HL-60/S4 treated with retinoic acid at 250 ng/mL for 4 days and 3 days (cell line): Measurements from ENCODE around the gene NF1.
"Not testable (repeated sequence)": the region's sequence is repeated elsewhere in the genome, so short reads cannot be mapped to it uniquely, and the experiment has no call there.

Experiments
- in situ Hi-C: fragments of 300-500 bp; cut with MboI; formaldehyde crosslinking; loops from 2 replicates; pipeline ENCODE4 v1.7.0; 2022; ENCODE audit warnings: low sequenced_read_pairs

Gene NF1

DNA sequence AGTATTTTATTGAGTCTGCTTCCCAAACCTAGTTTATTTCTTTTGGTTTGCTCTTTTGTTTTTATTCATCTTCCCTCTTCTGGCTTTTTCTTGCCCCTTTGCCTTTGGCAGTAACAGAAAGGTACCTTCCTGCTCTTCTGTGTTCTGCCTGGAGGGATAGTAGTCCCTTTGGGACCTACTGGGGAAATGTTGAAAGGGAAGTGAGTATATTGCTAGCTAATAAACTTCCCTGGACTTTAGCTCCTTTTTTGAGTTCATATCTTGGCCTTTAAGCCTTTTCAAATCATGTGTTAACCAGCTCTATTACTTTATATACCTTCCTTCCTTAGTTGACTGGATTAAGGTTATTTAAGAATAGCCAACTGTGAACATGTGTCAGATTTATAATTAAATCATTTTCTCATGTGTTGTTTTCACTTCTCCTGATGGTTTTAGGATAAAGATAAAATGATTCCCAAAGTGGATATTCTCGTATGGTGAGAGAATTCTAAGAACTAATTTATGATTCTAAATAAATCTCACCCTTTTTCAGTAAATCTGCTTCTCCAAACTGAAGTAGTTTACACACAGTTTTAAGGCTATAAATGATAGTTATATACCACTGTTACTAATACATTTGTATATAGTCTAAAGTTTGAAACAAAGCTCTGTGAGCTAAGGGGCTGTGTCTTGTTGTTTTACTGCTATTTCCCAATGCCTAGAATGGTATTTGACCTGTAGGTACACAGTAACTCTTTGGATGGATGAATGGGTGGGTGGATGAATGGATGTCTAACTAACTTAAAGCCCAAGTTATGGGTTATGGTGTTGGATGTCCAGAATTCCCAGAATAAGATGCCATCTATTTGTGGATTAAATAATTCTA is 156.6 kb downstream of the NF1 start:
- in situ Hi-C loops: no loop called here

DNA sequence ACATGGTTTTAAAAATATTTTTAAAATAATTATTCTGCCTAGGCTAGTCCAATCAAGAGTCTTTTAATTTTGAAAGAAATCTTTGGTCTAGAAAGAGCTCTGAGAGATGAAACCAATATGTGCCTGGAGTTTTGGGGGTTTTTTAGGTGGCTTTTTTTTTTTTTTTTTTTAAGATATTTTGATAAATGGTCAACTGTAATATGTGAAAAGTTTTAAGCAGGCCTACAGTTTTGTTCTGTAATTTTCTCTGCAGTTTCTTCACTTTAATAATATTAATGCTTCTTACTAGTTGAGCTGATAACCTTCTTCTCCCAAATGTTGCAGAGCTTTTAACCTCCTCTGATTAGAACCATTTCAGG is 157.2 kb downstream of the NF1 start:
- in situ Hi-C loops: no loop called here

DNA sequence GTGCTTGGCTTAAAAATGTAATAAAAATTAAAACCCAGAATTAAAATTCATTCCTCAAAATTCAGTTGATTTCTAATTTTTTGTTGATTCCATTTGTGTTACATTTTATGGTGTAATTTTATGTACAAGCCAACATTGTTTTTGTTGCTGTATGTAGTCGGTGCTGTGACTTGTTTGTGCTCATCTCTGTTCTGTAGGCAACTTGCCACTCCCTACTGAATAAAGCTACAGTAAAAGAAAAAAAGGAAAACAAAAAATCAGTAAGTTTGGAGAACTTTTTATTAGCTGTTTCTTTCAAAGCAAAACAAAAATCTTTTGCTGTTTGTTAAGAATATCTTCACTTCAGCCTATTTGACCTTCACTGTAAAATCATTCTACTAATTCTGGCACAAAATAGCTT is 158.0 kb downstream of the NF1 start:
- in situ Hi-C loops: no loop called here

DNA sequence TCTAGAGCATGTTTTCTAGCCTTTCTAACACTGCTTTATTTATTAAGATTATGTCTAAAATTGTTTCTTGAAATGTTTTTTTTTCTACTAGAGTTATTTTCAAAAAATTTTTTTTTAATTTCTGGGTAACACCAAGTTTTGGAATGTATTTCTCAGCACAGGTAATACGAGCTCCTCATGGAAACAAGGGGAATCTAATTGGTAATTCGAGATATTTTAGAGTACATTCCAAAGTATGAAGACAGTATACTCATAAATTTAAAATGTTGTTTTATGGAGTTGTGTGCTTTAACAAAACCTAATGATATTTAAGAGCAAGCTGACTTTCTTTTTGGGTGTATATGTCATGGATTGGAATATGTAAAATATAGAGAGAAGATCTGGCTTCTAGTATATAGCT is 159.9 kb downstream of the NF1 start:
- in situ Hi-C loops: no loop called here

DNA sequence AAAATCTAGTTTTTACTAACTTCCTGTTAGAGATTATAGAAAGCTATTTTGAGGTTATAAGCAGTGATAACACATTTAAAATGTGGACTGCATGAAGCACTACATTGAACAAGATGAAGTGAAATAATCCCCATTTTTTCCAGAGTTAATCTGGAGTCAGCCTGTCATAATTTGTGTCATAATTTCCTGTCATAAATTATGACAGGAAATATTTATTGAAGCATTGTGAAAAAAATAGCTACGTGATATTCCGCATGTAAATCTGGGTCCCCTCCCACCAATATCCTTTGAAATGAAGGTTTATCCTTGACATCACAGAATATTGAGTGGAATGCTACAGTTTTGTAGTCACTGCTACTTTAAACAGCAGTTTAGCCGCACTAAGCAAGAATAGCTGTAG is 162.2 kb downstream of the NF1 start:
- in situ Hi-C loops: no loop called here

DNA sequence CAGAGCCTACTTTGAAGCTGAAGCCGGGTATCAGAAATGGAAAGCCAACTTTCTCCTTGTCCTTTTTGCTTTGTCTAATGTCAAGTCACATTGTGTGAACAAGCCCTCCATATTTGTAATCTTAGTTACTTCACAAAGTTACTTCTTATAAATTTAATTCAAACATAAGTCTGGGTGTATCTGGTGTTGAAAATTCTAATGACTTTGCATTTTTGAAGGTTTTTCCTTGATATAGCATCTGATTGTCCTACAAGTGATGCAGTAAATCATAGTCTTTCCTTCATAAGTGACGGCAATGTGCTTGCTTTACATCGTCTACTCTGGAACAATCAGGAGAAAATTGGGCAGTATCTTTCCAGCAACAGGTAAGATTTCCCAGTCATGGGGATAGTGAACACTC is 165.4 kb downstream of the NF1 start:
- in situ Hi-C loops: no loop called here

DNA sequence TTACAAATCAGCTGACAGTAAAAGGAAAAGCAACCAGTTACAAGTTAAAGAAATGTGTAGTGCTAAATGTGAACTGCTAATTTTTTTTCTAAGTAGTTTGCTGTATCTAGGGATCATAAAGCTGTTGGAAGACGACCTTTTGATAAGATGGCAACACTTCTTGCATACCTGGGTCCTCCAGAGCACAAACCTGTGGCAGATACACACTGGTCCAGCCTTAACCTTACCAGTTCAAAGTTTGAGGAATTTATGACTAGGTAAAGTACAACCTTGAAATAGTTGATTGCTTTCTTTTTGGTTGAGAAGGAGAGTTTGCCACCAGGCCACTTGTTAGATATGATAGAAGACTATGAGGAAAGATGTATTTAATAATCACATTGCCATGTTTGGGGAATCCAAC is 166.8 kb downstream of the NF1 start:
- in situ Hi-C loops: no loop called here

DNA sequence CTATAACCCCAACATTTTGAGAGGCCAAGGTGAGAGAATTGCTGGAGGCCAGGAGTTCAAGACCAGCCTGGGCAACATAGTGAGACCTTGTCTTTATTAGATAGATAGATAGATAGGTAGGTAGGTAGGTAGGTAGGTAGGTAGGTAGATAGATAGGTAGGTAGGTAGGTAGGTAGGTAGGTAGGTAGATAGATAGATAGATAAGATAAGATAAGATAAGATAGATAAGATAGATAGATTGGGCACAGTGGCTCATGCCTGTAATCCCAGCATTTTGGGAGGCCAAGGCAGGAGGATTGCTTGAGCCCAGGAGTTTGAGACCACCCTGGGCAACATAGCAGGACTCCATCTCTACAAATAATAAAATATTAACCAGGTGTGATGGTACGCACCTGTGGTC is 168.1 kb downstream of the NF1 start:
- in situ Hi-C loops: not testable (repeated sequence)

DNA sequence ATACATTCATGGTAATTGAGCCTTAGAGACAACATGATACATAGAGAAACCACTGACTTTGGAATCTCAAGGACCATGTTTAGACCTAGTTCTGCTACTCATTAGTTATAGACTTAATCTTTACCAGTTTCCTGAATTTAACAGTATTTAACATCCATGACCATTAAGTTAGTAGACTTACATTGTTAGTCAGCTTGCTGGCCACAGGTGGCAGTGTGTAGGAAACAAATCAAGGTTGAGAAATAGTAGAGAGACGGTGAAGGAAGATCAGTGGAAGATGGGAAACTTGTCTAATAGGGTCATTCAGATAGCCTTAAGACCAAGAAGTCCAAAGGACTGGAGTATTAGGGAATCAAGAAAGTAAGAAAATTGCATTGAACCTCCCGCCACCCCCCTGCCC is 171.3 kb downstream of the NF1 start:
- in situ Hi-C loops: no loop called here

DNA sequence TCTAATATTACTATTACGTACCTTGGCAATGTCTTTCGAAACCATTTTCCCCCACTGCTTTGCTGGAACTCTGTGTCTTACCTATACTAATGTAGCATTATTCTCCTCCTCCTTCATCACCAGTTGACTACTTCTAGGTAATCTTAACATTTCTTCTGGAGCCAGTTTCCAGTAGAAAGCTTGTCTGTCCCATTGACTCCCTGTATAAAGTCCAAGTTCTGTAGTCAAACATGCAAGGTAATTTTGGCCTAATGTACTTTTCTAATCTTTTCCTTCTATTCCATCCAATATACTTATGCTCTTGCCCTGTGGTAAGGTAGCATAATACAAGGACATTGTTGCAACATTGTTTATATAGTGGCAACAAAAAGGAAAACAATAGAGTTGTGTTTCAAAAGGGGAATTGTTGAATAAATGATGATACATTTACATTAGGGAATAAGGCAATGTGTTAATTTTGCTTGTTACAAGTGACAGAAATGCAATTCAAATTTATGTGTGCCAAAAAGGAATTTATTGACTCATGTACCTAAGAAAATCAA is 174.3 kb downstream of the NF1 start:
- in situ Hi-C loops: no loop called here

DNA sequence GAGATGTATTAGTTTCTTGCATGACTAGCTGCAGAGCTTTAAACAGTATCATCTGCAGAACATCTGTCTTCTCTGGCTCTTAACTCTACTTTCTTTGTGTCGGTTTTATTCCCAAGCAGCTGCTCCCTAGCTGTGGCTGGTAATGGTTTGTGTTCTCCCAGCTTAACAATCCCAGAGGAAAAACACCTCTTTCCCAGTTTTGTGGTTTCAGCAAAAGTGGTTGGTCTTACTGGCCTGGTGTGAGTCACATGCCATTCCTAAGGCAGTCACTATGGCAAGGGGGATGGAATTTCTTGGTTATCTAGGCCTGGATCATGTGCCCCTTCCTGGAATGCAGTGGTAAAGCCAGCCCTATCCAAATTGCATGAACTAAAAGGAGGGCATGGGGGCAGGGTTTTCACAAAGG is 174.8 kb downstream of the NF1 start:
- in situ Hi-C loops: no loop called here

DNA sequence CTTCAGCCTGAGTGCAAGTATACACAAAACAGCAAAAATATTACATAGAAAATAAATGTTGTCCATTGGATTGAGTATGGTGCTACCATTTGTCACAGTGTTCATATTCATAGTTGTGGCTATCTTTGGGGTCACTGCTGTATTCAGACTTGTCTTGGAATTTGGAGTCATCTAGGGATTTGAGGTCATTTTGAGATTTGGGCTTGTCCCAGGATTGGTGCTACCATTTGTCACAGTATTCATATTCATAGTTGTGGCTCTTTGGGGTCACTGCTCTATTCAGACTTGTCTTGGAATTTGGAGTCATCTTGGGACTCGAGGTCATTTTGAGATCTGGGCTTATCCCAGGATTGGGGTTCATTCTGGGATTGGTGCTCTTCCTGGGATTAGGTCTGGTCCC is 177.5 kb downstream of the NF1 start:
- in situ Hi-C loops: no loop called here

DNA sequence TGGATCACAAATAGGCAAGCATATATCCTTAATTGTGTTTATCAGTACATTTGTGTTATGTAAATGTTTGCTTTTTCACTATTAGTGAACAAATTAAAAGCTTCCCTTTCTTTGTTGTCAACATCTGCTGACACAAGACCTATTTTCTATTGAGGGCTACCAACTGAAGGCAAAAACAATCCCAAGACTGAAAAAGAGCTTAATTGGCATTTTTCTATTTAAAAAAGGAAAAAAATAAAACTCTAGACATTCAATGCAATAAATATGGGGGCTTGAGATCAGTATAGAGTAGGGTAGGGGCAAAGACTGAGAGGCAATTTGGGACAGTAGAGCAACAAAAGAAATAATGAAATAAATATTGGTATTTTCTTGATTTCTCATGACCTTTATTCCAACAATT is 178.0 kb downstream of the NF1 start:
- in situ Hi-C loops: no loop called here

DNA sequence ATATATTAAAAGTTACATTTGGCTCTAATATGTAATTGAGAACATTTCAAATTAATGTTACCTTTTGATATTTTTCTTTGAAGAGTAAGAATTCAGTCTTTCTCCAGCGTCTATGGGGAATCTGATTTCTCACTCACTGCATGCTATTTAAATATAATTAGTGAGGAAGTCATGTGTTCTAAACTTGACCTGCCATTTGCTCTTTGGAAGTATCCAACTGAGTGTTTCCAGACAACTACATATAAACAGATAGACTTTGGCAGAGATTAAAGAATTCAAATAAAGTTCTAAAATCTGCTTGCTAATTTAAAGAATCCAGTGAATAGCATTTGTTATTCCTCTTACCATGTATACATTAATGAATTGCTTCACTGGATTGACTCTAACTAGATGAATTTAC is 178.7 kb downstream of the NF1 start:
- in situ Hi-C loops: no loop called here

DNA sequence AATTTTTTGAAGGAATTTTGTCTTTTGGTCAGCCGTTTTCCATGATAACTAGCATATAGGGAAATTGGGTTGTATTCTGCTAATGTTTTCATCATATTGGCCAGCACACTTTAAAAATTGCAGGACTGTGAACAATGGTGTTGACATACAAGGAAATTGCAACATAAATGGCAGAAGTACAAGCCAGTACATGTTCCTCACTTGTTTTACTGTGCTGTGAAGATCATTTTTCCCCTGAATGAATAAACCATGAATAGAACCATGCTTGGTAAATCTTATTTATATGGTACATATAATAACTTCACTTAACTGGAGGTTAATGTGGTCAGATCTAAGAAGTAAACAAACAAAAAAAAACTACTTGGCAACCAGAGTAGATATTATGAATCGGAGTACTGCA is 179.5 kb downstream of the NF1 start:
- in situ Hi-C loops: no loop called here

DNA sequence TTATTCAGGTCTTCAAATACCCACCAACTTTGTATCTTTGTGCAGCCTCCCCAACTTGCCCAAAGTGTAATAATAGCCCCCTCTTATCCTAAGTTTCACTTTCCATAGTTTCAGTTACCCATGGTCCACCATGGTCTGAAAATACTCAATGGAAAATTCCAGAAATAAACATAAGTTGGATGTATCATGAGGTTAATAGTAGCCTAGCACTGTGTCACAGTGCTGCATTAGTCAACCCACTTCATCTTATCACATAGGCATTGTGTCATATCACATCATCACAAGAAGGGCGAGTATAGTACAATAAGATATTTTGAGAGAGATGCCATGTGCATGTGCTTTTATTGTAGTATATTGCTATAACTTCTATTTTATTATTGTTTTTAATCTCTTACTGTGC is 180.3 kb downstream of the NF1 start:
- in situ Hi-C loops: no loop called here

DNA sequence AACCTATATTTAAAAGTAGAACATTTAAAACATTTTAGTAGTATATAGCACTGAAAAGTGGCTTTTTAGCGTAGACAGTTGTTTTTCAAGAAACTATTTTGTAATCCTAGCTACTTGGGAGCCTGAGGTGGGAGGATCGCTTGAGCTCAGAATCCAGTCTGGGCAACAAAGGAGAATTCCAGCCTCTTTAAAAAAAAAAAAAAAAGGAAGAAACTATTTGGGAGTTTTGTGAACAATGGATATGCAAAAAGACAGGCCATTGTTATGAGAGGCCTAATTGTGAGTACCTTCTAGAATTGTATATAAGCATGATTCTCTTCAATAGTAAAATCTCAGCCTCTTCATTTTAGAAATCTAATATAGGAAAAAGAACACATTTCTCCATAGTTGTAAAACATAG is 184.6 kb downstream of the NF1 start:
- in situ Hi-C loops: no loop called here

DNA sequence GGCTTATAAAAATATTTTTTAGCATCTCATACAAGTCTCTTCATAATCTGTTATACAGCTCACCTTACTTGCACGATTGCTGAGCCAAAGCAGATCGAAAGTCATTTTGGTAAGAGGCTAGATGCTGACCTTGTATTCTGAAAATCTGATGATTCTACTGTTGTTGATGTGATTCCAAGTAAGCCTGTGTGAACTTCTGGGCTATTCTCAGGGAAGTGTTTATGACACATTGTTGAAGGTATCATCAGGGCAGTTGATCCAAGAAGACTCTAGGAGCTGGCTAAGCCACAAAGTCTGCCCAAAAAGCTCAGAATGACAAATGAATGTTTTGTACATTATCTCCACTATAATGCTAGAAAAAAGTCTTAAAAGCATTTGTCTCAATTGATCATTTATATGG is 186.3 kb downstream of the NF1 start:
- in situ Hi-C loops: no loop called here

DNA sequence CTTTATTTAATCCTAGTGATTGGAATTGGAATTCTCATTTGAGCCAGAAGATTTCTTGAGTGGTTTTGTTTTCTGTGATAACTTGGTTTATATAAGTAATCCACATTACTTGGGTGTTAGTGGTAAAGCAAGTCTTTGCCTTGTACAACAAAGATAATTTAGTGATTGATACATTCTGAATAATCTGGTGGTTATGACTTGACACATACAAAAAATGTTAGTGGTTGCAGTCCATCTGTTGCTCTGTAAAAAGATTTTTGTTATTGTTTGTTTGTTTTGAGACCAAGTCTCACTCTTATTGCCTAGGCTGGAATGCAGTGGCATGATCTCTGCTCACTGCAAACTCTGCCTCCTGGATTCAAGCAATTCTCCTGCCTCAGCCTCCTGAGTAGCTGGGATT is 189.1 kb downstream of the NF1 start:
- in situ Hi-C loops: no loop called here

DNA sequence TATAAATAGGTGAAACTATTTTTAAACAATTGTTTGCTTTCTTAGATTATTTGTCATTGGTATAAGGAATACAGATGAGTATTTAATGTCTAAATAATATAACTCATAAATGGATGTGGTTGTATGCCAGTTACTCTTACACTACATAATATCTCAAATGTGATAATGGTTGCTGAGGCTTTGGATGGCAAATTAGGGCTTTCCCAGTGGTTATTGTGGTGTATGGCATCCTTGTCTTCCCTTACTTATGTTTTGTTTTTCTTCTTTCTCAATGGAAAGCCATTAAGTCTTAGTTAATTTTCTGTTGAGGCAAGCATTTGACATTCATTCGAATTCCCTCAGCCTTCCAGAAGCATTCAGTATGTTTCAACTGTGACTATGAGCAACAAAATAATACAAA is 191.8 kb downstream of the NF1 start:
- in situ Hi-C loops: no loop called here

DNA sequence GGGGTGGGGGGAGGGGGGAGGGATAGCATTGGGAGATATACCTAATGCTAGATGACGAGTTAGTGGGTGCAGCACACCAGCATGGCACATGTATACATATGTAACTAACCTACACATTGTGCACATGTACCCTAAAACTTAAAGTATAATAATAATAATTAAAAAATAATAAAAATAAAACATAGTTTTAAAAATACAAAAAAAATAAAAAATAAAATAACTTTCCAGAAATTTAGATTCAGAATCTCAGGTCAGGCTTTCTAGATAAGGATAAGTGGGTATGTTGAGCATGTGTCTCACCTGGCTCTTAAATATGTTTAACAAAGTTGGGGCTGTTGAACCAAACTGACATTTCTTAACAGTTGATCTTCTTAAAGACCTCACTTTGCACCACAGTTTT is 193.2 kb downstream of the NF1 start:
- in situ Hi-C loops: not testable (repeated sequence)

DNA sequence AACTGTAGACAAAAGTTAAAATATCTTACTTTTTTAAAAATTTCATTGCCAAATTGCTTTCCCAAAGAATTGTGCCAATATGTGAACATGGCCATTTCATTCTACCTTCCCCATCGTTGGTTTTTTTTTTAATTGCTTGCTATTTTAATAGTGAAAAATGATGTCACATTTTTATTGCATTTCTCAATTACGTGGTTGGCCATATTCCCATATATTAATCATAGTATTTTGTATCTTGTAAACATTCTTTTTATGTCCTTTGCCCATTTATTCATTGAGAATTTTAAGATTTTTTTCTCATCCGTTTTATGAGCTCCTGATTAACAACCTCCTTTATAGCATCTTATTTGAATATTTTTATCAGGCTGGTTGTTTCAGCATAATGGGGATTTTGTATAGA is 195.0 kb downstream of the NF1 start:
- in situ Hi-C loops: no loop called here

DNA sequence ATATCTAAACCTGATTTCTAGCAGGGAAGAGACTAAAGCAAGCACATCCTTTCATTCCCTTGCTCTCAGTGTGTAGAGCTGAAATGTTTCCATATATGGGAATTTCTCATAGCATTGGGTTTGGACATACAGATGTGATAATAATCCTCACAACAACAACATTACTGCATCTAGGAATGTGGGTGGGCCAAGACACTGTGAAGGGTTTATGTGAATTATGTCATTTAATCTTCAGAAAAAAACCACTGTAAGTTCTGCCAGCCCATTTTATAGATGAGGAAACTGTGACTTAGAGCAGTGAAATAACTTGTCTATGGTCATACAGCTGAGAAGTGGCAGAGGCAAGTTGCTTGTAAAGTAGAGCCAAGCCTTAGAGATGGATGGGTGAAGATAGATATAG is 197.0 kb downstream of the NF1 start:
- in situ Hi-C loops: no loop called here
